GM12801 (cell line): ENCODE measurements around the gene BCAT1.

Experiments
- TF ChIP-seq, protein P1 (sequence below): IDR thresholded peaks from one replicate; pipeline ENCODE4 v1.5.1; 2011; ENCODE audit warnings: control low read depth; ENCODE audit not compliant: insufficient read length; ENCODE audit errors: extremely low read depth

BCAT1 gene

DNA sequence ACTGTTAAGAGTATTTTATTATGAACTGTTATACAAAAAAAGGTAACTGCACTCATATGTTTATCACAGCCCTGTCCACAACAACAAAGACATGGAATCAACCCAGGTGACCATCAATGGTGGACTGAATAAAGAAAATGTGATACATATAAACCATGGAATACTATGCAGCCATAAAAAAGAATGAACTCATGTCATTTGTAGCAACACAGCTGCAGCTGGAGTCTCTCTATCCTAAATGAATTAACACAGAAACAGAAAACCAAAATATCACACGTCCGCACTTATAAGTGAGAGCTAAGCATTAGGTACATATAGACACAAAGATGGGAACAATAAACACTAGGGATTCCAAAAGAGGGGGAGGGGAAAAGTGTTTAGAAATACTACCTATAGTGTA, 95.8 kb downstream of the BCAT1 start:
- TF ChIP-seq, protein P1, sequence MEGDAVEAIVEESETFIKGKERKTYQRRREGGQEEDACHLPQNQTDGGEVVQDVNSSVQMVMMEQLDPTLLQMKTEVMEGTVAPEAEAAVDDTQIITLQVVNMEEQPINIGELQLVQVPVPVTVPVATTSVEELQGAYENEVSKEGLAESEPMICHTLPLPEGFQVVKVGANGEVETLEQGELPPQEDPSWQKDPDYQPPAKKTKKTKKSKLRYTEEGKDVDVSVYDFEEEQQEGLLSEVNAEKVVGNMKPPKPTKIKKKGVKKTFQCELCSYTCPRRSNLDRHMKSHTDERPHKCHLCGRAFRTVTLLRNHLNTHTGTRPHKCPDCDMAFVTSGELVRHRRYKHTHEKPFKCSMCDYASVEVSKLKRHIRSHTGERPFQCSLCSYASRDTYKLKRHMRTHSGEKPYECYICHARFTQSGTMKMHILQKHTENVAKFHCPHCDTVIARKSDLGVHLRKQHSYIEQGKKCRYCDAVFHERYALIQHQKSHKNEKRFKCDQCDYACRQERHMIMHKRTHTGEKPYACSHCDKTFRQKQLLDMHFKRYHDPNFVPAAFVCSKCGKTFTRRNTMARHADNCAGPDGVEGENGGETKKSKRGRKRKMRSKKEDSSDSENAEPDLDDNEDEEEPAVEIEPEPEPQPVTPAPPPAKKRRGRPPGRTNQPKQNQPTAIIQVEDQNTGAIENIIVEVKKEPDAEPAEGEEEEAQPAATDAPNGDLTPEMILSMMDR: no peak

DNA sequence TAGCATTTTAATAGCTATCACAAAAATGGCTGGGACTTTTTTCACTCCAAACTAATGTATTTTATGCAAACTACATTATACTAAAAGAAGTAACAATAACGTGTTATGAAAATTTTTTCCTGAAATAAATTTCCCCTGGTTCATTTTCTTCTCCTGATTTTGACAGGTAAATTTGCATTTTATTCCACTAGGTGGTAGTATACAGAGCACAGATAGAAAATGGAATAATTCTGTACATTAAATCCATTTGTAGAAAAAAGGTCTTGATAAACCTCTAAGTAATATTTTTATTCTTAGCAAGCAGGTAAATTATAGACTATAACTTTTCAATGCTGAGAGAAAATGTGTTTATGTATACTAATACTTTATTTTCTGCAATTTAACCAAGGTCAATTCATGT, 96.5 kb downstream of the BCAT1 start:
- TF ChIP-seq, protein P1: no peak

DNA sequence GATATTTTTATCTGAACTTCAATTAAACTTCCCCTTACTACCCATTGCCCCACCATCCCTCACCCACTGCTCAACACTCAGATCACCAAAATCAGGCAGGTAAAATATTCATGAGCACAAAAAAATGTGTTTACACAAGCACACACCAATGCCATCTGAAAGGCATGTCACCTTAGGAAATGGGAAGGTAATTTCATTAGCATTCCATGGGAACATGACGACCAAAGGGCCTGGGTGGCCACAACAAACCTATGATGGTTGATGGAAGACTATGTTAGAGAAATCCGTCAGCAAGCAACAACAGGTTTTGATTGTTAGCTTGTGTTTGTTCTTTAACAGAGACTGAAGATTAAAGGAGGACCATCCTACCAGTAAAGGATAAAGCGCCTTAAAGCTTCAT, 97.6 kb downstream of the BCAT1 start:
- TF ChIP-seq, protein P1: no peak

DNA sequence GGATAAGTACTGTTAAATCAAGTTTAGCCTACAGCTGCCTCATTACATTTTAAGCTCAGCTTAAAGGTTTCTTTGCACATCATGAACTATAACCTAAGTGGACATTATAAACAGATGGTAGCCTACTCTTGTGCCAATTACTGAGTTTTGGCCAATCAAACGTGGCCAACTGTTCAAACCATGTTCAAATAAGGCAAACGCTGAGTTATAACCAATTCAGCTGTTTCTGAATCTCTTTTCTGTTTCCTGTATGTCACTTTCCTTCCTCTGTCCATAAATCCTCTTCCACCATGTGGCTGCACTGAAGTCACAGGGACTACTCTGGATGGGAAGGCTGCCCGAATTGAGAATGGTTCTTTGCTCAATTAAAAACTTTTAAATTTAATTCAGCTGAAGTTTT, 98.4 kb downstream of the BCAT1 start:
- TF ChIP-seq, protein P1: no peak

DNA sequence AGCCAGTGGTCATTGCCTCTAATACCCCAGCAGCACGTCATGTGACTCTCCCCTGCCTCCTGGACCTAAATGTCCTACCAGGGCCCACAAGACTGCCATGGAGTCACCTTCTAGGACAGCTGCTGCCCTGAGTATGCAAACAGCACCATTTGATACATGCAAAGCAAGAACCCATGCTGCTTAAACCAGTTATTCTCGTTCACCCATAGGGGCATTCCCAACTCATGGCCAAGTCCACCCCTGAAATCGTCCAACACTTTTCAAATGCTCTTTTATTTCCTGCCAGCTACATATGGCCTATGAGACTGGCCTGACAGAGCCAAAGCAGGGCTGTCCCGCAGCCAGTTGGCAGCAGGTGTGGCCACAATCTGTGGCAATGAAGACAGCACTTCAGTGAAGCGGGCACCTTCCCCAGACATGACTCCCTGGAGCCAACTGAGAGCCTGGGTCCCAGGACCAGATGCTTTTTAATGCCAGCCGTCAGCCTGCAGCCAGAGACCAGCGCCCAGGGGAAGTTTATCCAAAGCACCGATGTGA, 99.9 kb downstream of the BCAT1 start:
- TF ChIP-seq, protein P1: no peak

DNA sequence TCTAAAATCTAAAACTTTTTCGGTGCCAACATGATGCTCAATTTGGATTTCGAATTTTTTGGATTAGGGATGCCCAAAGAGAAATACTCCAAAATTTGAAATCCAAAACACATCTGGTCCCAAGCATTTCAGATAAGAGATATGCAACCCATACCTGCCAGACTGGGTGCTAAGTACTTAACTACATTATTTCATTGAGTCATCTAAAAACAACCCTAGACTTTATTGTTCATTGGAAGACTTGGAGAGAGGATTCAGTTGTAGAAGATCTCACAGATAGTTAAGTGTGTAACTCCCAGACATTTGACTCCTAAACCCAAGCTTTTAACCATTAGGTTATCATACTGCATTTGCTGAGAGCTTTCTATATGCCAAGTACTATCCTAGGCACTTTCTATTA, 102.2 kb downstream of the BCAT1 start:
- TF ChIP-seq, protein P1: no peak

DNA sequence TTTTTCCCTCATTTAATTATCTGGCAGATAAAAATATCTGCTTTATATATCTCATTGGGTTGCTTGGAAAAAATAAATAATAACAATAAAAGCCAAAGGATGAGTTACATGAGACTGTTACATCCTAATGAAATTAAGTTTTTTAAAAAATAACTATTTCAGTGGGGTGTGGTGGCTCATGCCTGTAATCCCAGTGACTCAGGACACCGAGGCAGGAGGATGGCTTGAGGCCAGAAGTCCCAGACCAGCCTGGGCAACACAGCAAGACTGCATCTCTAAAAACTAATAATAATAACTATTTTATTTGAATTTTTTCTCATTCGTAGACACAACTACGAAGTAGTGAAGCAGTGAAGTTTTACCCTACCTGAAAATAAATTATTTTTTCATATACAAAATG, 103.3 kb downstream of the BCAT1 start:
- TF ChIP-seq, protein P1: no peak
